Chondrocyte (in vitro differentiated cells): Measurements from ENCODE around the gene PTGES2. TPM values are rescaled to one million over a fixed set of nuclear protein-coding genes. Genes with fewer than 3 reads are reported as not detected.

Source experiments
- DNase-seq: peaks from one replicate; pipeline ENCODE4 v3.0.0; 2021; ENCODE audit warnings: mixed read lengths, low spot score
- H3K27ac Mint-ChIP-seq: one replicate; pipeline ENCODE4 v1.8.0; 2021; ENCODE audit warnings: mild to moderate bottlenecking, moderate library complexity, mixed read lengths; ENCODE audit not compliant: unreplicated experiment
- H3K27me3 Mint-ChIP-seq: 2 replicates; pipeline ENCODE4 v1.8.0; 2021; ENCODE audit warnings: low read depth, mixed read lengths
- H3K36me3 Mint-ChIP-seq: 2 replicates; pipeline ENCODE4 v1.8.0; 2021; ENCODE audit warnings: low read depth, mixed read lengths
- H3K4me1 Mint-ChIP-seq: 2 replicates; pipeline ENCODE4 v1.8.0; 2021; ENCODE audit warnings: low read depth, mild to moderate bottlenecking, mixed read lengths
- H3K4me3 Mint-ChIP-seq: one replicate; pipeline ENCODE4 v1.8.0; 2021; ENCODE audit warnings: mild to moderate bottlenecking, moderate library complexity, mixed read lengths; ENCODE audit not compliant: unreplicated experiment
- H3K9me3 Mint-ChIP-seq: 2 replicates; pipeline ENCODE4 v1.8.0; 2021; ENCODE audit warnings: low read depth, mixed read lengths
- total RNA-seq: library from RNA; stranded (reverse); gene quantifications from 3 replicates; pipeline ENCODE4 v1.2.1, GENCODE V29; 2021
- TF ChIP-seq, protein P1 (sequence below): fragments of 200-600 bp; sonication (generic); IDR thresholded peaks from 2 replicates; pipeline ENCODE4 v1.5.0; 2021; ENCODE audit warnings: antibody characterized with exemption, mild to moderate bottlenecking, moderate library complexity

The PTGES2 gene
- total RNA-seq, 1 donor from 2014 or later: 49.3 TPM

DNA sequence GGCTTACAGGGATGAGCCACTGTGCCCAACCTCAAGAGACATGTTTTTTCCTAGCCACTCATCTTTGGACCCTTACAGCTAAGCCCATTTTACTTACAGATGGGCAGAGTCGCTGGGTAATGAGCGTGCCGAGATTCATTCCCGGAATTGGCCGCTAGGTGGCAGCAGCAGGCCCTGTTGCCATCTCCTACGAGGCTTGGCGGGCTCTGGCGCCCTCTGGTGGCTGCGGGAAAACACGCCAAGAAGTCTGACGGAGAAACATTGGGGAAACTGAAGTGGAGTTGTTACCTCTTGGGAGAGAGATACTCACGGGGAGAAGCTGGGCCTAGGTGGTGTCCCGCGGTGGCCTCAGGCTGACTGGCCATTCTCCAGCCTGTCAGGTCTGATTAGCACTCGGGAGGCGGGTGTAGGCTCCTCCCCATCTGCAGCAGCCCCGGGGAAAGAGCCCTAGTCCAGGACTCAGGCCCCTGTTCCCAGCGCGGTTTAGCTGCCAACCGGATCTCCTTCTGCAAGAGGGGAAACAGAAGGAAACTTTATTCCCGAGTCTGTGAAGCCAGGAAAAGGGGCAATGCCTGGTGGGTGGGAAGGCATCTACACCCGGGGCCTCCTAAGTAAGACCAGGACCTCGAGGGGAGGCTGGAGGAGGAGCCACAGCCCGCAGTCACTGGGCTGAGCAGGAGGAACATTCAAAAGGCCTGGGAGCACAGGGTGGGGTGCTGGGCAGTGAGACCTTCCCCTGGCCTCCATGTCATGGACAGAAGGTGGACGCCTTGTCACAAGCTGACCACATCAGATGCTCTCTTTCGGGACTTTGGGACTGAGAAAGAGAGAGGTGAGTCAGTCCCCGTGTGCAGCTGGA is 9.7 kb downstream of the PTGES2 start:
- no peaks in the 10 kb centered on the region for H3K27me3 Mint-ChIP-seq
- H3K4me3 Mint-ChIP-seq: peak overlapping the region; percentile 19
- H3K27ac Mint-ChIP-seq: peak overlapping the region; percentile 57
- H3K4me1 Mint-ChIP-seq: peaks cover 11% of the 10 kb centered on the region
- peak; percentile 91 for DNase-seq
- TF ChIP-seq, protein P1, sequence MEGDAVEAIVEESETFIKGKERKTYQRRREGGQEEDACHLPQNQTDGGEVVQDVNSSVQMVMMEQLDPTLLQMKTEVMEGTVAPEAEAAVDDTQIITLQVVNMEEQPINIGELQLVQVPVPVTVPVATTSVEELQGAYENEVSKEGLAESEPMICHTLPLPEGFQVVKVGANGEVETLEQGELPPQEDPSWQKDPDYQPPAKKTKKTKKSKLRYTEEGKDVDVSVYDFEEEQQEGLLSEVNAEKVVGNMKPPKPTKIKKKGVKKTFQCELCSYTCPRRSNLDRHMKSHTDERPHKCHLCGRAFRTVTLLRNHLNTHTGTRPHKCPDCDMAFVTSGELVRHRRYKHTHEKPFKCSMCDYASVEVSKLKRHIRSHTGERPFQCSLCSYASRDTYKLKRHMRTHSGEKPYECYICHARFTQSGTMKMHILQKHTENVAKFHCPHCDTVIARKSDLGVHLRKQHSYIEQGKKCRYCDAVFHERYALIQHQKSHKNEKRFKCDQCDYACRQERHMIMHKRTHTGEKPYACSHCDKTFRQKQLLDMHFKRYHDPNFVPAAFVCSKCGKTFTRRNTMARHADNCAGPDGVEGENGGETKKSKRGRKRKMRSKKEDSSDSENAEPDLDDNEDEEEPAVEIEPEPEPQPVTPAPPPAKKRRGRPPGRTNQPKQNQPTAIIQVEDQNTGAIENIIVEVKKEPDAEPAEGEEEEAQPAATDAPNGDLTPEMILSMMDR: peak; percentile 100
- no peaks in the 10 kb centered on the region for H3K9me3 Mint-ChIP-seq
- peaks cover 5% of the 10 kb centered on the region for H3K36me3 Mint-ChIP-seq

DNA sequence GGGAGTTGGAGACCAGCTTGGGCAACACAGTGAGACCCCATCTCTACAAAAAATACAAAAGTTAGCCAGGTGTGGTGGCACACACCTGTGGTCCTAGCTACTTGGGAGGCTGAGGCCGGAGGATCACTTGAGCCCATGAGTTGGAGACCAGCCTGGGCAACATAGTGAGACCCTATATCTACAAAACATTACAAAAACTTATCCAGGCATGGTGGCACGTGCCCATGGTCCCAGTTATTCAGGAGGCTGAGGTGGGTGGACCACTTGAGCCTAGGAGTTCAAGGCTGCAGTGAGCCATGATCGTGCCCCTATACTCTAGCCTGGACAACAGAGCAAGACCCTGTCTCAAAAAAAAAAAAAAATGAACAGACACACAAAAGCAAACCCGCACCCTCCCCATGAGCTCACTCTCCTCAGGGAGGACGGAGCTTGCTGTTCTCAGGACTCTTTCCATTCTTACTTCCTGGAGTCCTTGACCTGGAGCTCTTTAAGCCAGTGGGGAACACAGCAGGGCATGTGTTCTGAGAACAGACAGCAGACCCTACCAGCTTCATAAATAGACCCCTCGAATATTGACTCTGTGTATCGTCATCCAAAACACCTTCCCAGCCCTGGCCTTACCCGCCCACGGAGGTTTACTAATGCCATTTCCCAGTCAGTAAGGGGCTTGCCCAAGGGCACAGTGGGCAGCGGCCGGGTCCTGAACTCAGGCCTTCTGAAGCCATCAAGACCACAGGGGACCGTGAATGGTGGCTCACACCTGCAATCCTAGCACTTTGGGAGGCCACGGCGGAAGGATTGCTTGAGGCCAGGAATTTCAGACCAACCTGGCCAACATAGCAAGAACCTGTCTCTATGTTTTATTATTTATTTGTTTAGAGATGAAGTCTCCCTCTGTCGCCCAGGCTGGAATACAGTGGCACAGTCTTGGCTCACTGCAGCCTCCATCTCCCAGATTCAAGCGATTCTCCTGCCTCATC is 11.1 kb downstream of the PTGES2 start:
- Mint-ChIP-seq H3K27me3 (no peaks in the 10 kb centered on the region), H3K9me3 (no peaks in the 10 kb centered on the region), H3K4me3 (no peak overlapping the region), H3K4me1 (peaks cover 11% of the 10 kb centered on the region), H3K36me3 (peaks cover 4% of the 10 kb centered on the region), H3K27ac (no peak overlapping the region)
- TF ChIP-seq, protein P1: no peak
- peak; percentile 71 for DNase-seq

DNA sequence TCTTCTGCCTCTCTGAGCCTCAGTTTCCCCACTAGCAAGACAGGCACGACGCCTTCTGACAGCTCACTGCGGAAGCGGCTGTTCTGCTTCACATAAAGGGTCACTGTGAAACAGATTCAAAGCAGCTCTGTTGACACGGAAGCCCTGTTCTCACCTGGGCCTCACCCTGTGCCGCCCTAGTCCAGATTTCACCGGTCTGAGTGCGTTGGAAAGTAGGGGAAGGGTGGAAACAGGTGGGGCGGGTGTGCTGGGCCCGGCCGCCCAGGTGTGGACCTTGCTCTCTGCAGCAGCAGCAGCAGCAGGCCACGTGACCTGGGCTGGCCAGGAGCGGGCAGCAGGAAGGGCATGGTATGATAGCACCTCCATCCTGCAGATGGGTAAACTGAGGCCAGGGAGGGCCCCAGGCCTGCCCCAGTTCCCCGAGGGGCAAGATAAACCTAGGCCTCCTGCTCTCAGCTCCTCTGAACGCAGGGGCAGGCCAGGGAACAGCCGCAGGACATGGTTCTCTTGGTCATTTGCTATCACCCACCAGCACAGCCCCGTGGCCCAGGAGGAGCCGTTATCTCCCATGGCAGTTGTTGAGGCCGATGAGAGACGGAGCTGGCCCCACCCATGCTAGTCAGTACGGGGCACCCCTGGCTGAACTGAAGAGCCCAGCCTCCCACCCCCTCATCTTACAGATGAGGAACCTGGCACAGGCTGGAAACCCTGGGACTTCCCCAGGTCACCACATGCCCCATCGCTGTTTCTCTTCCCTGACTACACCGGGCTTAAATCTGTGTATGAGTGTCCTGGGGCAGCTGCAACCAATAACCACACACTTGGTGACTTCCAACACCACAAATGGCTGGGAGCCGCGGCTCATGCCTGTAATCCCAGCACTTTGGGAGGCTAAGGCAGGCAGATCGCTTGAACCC is 12.1 kb downstream of the PTGES2 start:
- peak; percentile 83 for DNase-seq
- Mint-ChIP-seq H3K4me1 (peaks cover 11% of the 10 kb centered on the region), H3K27me3 (no peaks in the 10 kb centered on the region), H3K4me3 (no peak overlapping the region), H3K36me3 (peaks cover 4% of the 10 kb centered on the region), H3K9me3 (no peaks in the 10 kb centered on the region), H3K27ac (no peak overlapping the region)
- TF ChIP-seq, protein P1: no peak

DNA sequence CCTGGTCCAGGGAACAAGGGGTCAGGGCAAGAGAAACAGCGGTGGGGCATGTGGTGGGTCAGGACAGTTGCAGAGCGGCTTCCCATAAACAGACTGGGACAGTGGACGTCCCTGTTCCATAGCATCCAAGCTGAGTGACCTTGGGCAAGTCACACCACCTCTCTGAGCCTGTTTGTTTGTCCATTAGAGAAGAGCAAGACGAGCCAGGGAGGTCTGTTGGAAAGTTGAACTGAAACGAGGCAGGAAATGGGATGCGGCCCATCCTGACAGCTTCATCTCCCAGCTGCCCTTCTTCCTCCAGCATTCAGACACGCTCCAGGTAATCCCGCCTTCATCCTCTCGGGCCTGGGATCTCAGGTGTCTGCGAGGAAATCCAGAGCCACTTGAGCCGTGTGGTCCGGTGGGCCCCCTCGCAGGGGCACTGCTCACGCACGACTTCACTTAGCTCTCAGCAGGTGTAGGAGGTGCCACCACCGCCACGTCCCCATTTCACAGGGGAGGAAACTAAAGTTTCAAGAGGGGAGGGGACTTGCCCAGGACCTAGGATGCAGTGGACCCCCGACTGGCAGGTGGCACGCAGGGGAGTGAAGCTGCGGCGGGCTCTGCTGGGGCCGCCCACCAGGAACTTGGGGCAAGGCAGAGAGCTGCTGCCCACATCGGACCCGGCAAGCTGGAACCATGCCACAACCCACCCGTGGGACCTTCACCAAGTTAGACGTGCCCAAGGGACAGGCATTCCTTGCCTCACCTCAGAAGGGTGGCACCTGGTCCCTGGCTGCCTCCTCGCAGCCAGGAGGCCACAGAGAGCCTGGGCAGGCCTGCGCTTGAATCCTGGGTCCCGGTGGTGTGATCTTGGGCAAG is 13.0 kb downstream of the PTGES2 start:
- DNase-seq: peak; percentile 76
- no peak overlapping the region for H3K27ac Mint-ChIP-seq
- H3K4me1 Mint-ChIP-seq: peaks cover 11% of the 10 kb centered on the region
- H3K36me3 Mint-ChIP-seq: peaks cover 6% of the 10 kb centered on the region
- H3K4me3 Mint-ChIP-seq: no peak overlapping the region
- TF ChIP-seq, protein P1: no peak
- no peaks in the 10 kb centered on the region for H3K9me3 Mint-ChIP-seq
- no peaks in the 10 kb centered on the region for H3K27me3 Mint-ChIP-seq
